ENCODE measurements around the gene SF3A1.

The SF3A1 gene

DNA sequence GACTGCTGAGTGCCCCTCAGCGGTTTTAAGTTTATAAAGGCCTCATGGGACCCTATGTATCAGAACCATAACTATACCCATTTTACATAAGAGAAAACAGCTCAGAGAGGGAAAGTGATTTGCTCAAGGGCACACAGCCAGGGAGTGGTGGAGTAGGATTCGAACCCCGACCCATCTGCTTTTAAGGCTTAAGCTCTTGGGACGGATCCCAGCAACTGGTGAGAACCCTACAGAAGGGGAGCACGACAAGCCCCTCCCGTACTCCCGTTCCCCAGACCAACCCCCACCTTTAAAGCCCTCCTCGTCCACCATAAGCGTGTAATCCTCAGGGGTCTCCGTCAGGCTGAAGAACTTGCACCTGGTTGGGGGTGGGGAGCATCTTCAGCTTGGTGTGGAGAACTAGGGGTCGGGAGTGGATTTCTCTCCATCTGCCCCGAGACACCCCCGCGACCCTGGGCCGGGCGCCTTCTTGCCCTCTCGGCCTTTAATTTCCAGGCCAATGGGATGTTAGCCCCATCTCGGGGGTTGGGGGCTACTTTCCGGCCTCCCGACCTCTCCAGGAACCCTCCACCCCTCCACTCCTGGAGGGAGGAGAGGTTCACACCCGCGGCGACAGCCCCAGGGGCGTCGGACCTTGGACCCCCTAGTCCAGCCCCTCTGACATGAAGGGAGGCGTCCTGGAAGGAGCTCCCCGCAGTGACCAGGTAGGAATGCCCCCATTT, 68.1 kb downstream of the SF3A1 start:
- peak overlapping the region; percentile 58 for H3K4me3 ChIP-seq (ENCODE audit: low read depth, low read length)

GRCh38 chr22:30287648-30288418, 68.9 kb downstream of the SF3A1 start:
- no peak overlapping the region for H3K4me3 ChIP-seq (ENCODE audit: low read depth, low read length)

- no peak overlapping the region for H3K4me3 ChIP-seq (ENCODE audit: low read depth, low read length)
Observed at GRCh38 chr22:30286813-30287647, 69.7 kb downstream of the SF3A1 start.

- no peak overlapping the region for H3K4me3 ChIP-seq (ENCODE audit: low read depth, low read length)
Observed at GRCh38 chr22:30286331-30286730, 70.4 kb downstream of the SF3A1 start.

DNA sequence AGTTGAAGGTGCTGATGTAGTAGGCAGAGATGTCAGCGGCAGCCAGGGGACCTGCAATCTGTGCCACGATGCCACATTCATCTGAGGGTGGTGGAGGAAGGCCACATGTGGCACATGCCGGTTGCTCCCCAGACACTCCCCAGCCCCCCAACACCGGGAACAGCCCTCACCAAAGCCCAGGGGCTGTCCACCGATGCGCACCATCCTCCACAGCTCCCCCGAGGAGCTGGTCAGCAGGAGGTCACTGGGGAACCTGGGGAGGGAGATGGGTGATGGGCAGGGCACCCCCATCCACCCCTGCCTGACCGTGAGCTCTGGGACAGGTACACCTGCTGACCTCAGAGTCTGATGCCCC, 70.9 kb downstream of the SF3A1 start:
- no peak overlapping the region for H3K4me3 ChIP-seq (ENCODE audit: low read depth, low read length)

DNA sequence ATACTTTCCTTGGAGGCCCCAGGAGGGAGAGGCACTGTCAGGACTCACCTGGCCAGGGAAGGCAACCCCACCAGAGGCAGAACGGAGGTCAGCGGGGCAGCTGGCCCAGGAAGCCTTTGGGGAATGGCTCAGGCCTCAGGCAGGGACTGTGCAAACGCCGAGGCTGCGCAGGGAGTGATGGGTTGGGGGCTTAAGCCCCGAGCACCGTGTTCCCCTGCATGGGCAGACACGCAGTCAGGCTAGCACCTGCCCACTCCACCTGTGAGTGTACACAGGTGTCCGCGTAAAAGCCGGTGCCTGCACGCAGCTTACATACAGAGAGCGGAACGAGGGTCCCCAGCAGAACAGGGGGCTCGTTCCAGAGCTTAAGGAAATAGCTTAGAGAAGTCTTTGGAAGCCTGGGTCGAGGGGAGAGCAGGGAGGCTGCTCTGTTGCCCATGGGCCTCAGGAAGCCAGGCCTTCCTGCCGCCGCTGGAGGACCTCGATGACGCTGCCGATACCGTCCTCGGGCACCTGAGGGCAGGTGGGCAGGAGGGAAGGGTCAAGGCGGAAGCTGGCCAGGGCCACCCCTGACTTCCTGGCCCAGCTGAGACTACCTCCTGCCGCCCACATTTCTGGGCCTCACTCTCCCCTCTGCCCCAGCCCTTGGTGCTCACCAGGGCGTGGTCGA, 71.4 kb downstream of the SF3A1 start:
- H3K4me3 ChIP-seq (ENCODE audit: low read depth, low read length): no peak overlapping the region

DNA sequence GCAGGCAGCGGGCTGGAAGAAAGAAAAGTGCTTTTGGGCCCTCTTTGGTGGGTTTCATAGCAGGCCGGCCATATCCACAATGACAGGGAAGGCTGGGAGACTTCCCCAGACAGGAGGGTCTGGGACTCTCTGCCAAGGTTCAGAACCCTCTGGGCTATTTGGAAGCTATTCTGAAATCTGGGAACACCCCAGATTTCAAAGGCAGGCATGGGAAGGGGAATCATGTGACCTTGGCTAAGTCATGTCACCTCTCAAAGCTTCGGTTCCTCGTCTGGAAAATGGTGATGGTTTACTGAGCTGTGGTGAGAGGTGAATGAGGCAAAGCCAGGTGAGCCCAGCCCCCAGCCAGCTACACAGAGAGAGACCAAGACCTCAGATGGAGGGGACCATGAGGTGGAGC, 72.0 kb downstream of the SF3A1 start:
- H3K4me3 ChIP-seq (ENCODE audit: low read depth, low read length): no peak overlapping the region

DNA sequence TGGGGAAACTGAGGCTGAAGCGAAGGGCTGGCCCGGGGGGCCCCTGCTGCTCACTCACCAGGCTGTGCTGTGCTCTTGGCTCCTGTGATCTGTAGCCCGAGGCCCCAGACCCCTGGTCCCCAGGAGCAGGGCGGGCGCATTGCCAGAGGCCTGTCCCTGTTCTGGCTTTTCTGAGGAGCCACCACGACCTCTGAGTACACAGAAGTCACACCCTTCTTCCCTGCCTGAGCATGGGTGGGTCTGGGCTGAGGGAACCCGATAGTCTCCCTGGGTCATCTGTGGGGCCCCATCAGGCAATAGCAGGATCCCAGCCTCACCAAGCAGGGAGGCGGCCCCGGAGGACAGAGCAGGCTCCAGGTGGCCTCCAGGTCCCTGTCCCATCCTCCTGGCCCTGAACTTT, 72.5 kb downstream of the SF3A1 start:
- H3K4me3 ChIP-seq (ENCODE audit: low read depth, low read length): no peak overlapping the region

- no peak overlapping the region for H3K4me3 ChIP-seq (ENCODE audit: low read depth, low read length)
Observed at GRCh38 chr22:30283342-30283741, 73.4 kb downstream of the SF3A1 start.

GRCh38 chr22:30282616-30283046, 74.1 kb downstream of the SF3A1 start:
- no peak overlapping the region for H3K4me3 ChIP-seq (ENCODE audit: low read depth, low read length)

All from iPS-11a (cell line).